ENCODE measurements around the gene ALDH1L1. TPM values are rescaled to one million over a fixed set of nuclear protein-coding genes. Genes with fewer than 3 reads are reported as not detected.

Gene ALDH1L1
- total RNA-seq, 1 experiment from 2014 or later: 1.2 TPM

GRCh38 chr3:126207166-126207565 is 26.8 kb upstream of the ALDH1L1 start:
- ATAC-seq (no peak), DNase-seq (ENCODE audit: low spot score) (no peak)
- TF ChIP-seq CTCF (IDR thresholded peaks at IDR 0.05): no peak
- no peak for TF ChIP-seq ZNF423 (CRISPR knock-in tag; IDR thresholded peaks at IDR 0.05)
- TF ChIP-seq AR (CRISPR knock-in tag; IDR thresholded peaks at IDR 0.05): no peak
- H3K36me3 Mint-ChIP-seq: no peaks in the 10 kb centered on the region
- ChIA-PET POLR2A (no interaction called here), CTCF (no interaction called here)
- H3K27me3 Mint-ChIP-seq (ENCODE audit: low read depth): peaks cover 31% of the 10 kb centered on the region
- peaks cover 23% of the 10 kb centered on the region for H3K9me3 Mint-ChIP-seq
- H3K27ac Mint-ChIP-seq: no peak overlapping the region
- no peak overlapping the region for H3K4me3 Mint-ChIP-seq
- H3K4me1 Mint-ChIP-seq: peaks cover 15% of the 10 kb centered on the region

- no peak for TF ChIP-seq MLX (CRISPR knock-in tag; IDR thresholded peaks at IDR 0.05)
- no peak for TF ChIP-seq AR (CRISPR knock-in tag; IDR thresholded peaks at IDR 0.05)
- TF ChIP-seq SP1 (CRISPR knock-in tag; conservative IDR thresholded peaks at IDR 0.05): no peak
- TF ChIP-seq ESRRA (CRISPR knock-in tag; IDR thresholded peaks at IDR 0.05; ENCODE audit: borderline replicate concordance): no peak
- TF ChIP-seq ATF2 (CRISPR knock-in tag; IDR thresholded peaks at IDR 0.05; ENCODE audit: borderline replicate concordance, low read depth): no peak
- CTCF ChIA-PET: no interaction called here
- H3K4me3 Mint-ChIP-seq: no peak overlapping the region
- POLR2A ChIA-PET: no interaction called here
- peaks cover 7% of the 10 kb centered on the region for H3K4me1 Mint-ChIP-seq
- ATAC-seq: no peak
- no peak for DNase-seq (ENCODE audit: low spot score)
- peaks cover 23% of the 10 kb centered on the region for H3K27me3 Mint-ChIP-seq (ENCODE audit: low read depth)
- no peaks in the 10 kb centered on the region for H3K36me3 Mint-ChIP-seq
- H3K9me3 Mint-ChIP-seq: peaks cover 23% of the 10 kb centered on the region
- no peak overlapping the region for H3K27ac Mint-ChIP-seq
Observed at GRCh38 chr3:126205717-126206655, 25.6 kb upstream of the ALDH1L1 start.

GRCh38 chr3:126202680-126203079 is 22.3 kb upstream of the ALDH1L1 start:
- H3K4me1 Mint-ChIP-seq: peaks cover 6% of the 10 kb centered on the region; the same call in 1 of the 2 replicates
- no peak overlapping the region for H3K27ac Mint-ChIP-seq
- ChIA-PET POLR2A (no interaction called here), CTCF (interaction anchor here (1.0 kb wide), 1 partner anchor 11 kb away, joined by 3 read pairs; no protein-coding TSS in a partner anchor)
- peaks cover 26% of the 10 kb centered on the region for H3K9me3 Mint-ChIP-seq
- ATAC-seq: no peak
- H3K27me3 Mint-ChIP-seq (ENCODE audit: low read depth): peaks cover 12% of the 10 kb centered on the region
- TF ChIP-seq E2F1 (CRISPR knock-in tag; IDR thresholded peaks at IDR 0.05): no peak
- no peak for TF ChIP-seq NR2C2 (CRISPR knock-in tag; IDR thresholded peaks at IDR 0.05)
- TF ChIP-seq MXD4 (CRISPR knock-in tag; IDR thresholded peaks at IDR 0.05; ENCODE audit: borderline replicate concordance): no peak
- TF ChIP-seq FOXP4 (CRISPR knock-in tag; IDR thresholded peaks at IDR 0.05): no peak
- no peak for TF ChIP-seq ZNF671 (CRISPR knock-in tag; IDR thresholded peaks at IDR 0.05)
- no peak for DNase-seq (ENCODE audit: low spot score)
- peaks cover 13% of the 10 kb centered on the region; the same call in 1 of the 2 replicates for H3K36me3 Mint-ChIP-seq
- H3K4me3 Mint-ChIP-seq: no peak overlapping the region
